Smooth muscle cell (in vitro differentiated cells): Measurements from ENCODE around the gene CTSE. TPM values are rescaled to one million over a fixed set of nuclear protein-coding genes. Genes with fewer than 3 reads are reported as not detected.

Experiments
- DNase-seq: peaks from one replicate; lab custom pipeline; 2025; ENCODE audit not compliant: unreplicated experiment; lab: John Stamatoyannopoulos, UW
- H2AFZ ChIP-seq: fragments of 200-600 bp; sonication (generic); 2 replicates; pipeline ENCODE4 v1.6.0; 2016; ENCODE audit warnings: antibody characterized with exemption, low read depth, mild to moderate bottlenecking
- H3F3A ChIP-seq: fragments of 200-600 bp; sonication (generic); 2 replicates; pipeline ENCODE4 v1.6.0; 2017; ENCODE audit warnings: antibody characterized with exemption, low read depth
- H3K27ac ChIP-seq: fragments of 200-600 bp; sonication (generic); 2 replicates; pipeline ENCODE4 v1.5.1; 2016; ENCODE audit warnings: low read depth, mild to moderate bottlenecking
- H3K27me3 ChIP-seq: fragments of 200-600 bp; sonication (generic); 2 replicates; pipeline ENCODE4 v1.6.1; 2016; ENCODE audit warnings: low read depth, mild to moderate bottlenecking
- H3K36me3 ChIP-seq: fragments of 200-600 bp; sonication (generic); 2 replicates; pipeline ENCODE4 v1.5.1; 2016; ENCODE audit warnings: low read depth
- H3K4me1 ChIP-seq: fragments of 200-600 bp; sonication (generic); 2 replicates; pipeline ENCODE4 v1.5.1; 2016; ENCODE audit warnings: low read depth
- H3K4me2 ChIP-seq: fragments of 200-600 bp; sonication (generic); 2 replicates; pipeline ENCODE4 v1.6.0; 2016; ENCODE audit warnings: mild to moderate bottlenecking
- H3K4me3 ChIP-seq: fragments of 200-600 bp; sonication (generic); 2 replicates; pipeline ENCODE4 v1.5.1; 2016; ENCODE audit warnings: mild to moderate bottlenecking
- H3K79me2 ChIP-seq: fragments of 200-600 bp; sonication (generic); 2 replicates; pipeline ENCODE4 v1.6.0; 2016; ENCODE audit warnings: low read depth, mild to moderate bottlenecking
- H3K9ac ChIP-seq: fragments of 200-600 bp; sonication (generic); 2 replicates; pipeline ENCODE4 v1.6.0; 2016; ENCODE audit warnings: low read depth
- H3K9me3 ChIP-seq: fragments of 200-600 bp; sonication (generic); replicated peaks from 2 replicates; pipeline ENCODE4 v1.5.1; 2016; ENCODE audit warnings: low read depth
- H4K20me1 ChIP-seq: fragments of 200-600 bp; sonication (generic); 2 replicates; pipeline ENCODE4 v1.6.0; 2016; ENCODE audit warnings: low read depth
- WGBS: methylation state at CpG from one replicate; pipeline ENCODE4 v1.1.7; 2016; ENCODE audit warnings: low lambda C conversion rate; 5-methylcytosine and 5-hydroxymethylcytosine counted together
- polyA plus RNA-seq: library from polyadenylated mRNA; unstranded; fragments of >200 nt; fragmentation: Nextera tagmentation; extraction: Ambion mirVana; gene quantifications from 2 replicates; pipeline ENCODE4 v1.2.1, GENCODE V29; 2016
- total RNA-seq: library from RNA; depleted of rRNA; stranded (reverse); fragments of >200 nt; gene quantifications from 2 replicates; pipeline ENCODE4 v1.2.3, GENCODE V29; 2014
- TF ChIP-seq, protein P1 (sequence below): fragments of 200-600 bp; sonication (generic); IDR thresholded peaks from 2 replicates; pipeline ENCODE4 v1.5.1; 2017; ENCODE audit warnings: borderline replicate concordance, mild to moderate bottlenecking, antibody characterized with exemption; ENCODE audit not compliant: insufficient read depth, poor library complexity, severe bottlenecking

The CTSE gene
- total and polyA plus RNA-seq, 2 experiments from 2014 or later = not detected

DNA sequence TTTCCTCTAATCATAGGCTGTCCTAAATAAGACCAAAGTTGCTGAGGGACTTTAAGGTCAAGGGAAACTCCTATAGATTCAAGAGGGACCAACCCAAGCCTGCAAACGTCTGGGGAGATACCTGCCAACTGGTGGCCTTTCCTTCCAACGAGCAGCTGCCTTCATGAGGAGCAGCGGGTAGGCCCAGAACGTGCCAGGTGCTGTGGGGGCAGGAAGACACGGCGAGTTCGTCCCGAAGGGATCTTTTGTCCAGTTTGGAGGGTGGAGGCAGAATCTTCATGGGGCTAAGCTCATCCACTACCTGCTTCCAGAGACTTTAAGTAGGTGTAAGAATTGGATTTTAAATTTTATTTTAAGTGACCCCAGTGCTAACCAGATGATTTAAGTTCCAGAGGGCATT is 54.5 kb downstream of the CTSE start:
- Histone ChIP-seq H4K20me1 (no peaks in the 10 kb centered on the region), H2AFZ (no peak overlapping the region), H3F3A (no peaks in the 10 kb centered on the region), H3K4me2 (no peak overlapping the region), H3K4me1 (peaks cover 6% of the 10 kb centered on the region), H3K9me3 (no peaks in the 10 kb centered on the region), H3K27me3 (no peaks in the 10 kb centered on the region), H3K9ac (no peak overlapping the region), H3K4me3 (no peak overlapping the region), H3K27ac (no peak overlapping the region), H3K36me3 (no peaks in the 10 kb centered on the region), H3K79me2 (no peaks in the 10 kb centered on the region)
- 88% methylated on average over 8 of the region's 8 CpGs for WGBS
- TF ChIP-seq, protein P1, sequence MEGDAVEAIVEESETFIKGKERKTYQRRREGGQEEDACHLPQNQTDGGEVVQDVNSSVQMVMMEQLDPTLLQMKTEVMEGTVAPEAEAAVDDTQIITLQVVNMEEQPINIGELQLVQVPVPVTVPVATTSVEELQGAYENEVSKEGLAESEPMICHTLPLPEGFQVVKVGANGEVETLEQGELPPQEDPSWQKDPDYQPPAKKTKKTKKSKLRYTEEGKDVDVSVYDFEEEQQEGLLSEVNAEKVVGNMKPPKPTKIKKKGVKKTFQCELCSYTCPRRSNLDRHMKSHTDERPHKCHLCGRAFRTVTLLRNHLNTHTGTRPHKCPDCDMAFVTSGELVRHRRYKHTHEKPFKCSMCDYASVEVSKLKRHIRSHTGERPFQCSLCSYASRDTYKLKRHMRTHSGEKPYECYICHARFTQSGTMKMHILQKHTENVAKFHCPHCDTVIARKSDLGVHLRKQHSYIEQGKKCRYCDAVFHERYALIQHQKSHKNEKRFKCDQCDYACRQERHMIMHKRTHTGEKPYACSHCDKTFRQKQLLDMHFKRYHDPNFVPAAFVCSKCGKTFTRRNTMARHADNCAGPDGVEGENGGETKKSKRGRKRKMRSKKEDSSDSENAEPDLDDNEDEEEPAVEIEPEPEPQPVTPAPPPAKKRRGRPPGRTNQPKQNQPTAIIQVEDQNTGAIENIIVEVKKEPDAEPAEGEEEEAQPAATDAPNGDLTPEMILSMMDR = no peak
- DNase-seq = no peak

DNA sequence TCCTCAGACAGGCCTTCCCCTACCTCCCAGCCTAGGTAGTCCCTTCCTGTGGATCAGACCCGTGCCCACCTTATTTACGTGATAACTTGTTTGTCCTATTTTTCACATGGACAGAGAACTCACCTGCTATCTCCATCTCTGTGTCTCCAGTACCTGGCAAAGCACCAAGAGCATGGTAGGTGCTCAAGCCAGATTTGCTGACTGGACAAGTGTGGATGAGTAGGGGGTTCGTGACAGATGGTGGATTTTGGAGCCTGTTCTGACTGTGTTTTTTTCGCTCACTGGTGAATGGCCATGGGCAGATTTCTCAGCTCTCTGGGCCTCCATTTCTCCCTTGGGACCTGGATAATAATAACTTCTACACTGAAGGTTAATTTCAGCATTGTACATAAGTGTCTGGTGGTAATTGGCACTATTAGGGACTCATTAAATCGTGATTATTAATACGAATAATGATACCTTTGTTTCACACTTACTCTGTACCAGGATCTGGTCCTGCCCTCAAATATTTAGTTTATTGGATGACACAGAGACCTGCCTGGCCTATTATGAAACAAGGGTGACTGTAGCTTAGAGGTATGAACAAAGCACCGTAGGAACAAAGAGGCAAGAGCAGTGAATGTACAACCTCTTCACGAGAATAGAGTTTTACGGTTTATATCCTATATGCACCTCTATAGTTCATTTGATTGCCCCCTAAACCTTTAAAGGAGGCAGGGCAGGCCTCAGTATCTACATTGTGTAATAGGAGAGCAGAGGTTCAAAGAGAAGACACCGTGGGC is 56.0 kb downstream of the CTSE start:
- Histone ChIP-seq H2AFZ (no peak overlapping the region), H3K4me3 (no peak overlapping the region), H3K4me2 (no peak overlapping the region), H3K4me1 (peaks cover 6% of the 10 kb centered on the region), H3K79me2 (no peaks in the 10 kb centered on the region), H3K9me3 (no peaks in the 10 kb centered on the region), H3F3A (no peaks in the 10 kb centered on the region), H4K20me1 (no peaks in the 10 kb centered on the region), H3K36me3 (no peaks in the 10 kb centered on the region), H3K27ac (no peak overlapping the region), H3K27me3 (no peaks in the 10 kb centered on the region), H3K9ac (no peak overlapping the region)
- DNase-seq = no peak
- 78% methylated on average over 10 of the region's 10 CpGs for WGBS
- TF ChIP-seq, protein P1 = no peak

DNA sequence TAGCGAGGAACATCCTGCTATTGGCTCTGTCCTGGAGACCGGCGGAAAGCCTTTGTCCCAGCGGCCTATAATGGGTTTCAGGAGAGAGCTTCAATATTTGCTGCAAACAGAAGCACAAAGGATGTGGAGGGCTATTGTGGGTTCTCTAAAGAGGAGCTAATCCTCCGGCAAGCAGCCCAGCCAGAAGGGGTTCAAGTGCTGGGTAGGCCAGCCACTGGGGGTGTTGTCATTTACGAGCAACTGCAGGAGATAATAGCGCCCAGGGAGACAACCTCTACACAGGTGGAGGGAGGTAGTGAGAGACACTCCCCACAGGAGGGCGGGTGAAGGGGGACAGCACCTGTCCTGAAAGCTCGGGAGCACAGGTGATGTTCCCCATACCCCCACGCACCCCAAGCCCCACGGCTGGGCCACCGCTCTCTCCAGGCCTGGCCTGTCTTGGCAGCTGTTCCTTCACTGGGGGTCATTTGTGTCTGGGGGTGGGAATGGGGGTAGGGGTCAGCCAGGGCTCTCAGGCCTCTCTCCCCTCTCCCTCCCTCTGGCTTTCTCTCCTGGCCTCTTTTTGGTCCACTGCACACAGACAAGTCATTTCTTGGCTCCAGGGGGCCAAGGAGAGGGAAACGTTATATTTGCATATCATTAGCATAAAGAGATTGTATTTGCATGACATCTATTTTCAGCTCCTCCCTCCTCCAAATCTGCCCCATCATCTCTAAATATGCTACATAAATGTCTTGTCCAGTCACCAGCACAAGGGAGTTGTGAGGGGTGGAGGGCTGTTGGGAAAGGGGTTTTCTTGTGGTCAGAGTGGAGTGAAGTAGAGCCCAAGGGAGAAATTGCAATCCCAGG is 58.4 kb downstream of the CTSE start:
- TF ChIP-seq, protein P1 = no peak
- WGBS = 84% methylated on average over 13 of the region's 13 CpGs

More for the DNA sequence above, 58.4 kb downstream of the CTSE start:
- Histone ChIP-seq H3K4me3 (no peak overlapping the region), H3K27ac (no peak overlapping the region), H3K36me3 (no peaks in the 10 kb centered on the region), H3K9me3 (no peaks in the 10 kb centered on the region), H3F3A (no peaks in the 10 kb centered on the region), H2AFZ (no peak overlapping the region), H4K20me1 (no peaks in the 10 kb centered on the region), H3K4me1 (peaks cover 6% of the 10 kb centered on the region), H3K9ac (no peak overlapping the region), H3K4me2 (no peak overlapping the region), H3K79me2 (no peaks in the 10 kb centered on the region), H3K27me3 (no peaks in the 10 kb centered on the region)
- no peak for DNase-seq
